Non-pigmented ciliary epithelial cell (primary cell): ENCODE measurements around the gene ANGPT4.

Source experiments
- DNase-seq: peaks from one replicate; pipeline ENCODE4 v3.0.0-alpha.2; 2010; ENCODE audit warnings: low read depth

ANGPT4 gene, protein sequence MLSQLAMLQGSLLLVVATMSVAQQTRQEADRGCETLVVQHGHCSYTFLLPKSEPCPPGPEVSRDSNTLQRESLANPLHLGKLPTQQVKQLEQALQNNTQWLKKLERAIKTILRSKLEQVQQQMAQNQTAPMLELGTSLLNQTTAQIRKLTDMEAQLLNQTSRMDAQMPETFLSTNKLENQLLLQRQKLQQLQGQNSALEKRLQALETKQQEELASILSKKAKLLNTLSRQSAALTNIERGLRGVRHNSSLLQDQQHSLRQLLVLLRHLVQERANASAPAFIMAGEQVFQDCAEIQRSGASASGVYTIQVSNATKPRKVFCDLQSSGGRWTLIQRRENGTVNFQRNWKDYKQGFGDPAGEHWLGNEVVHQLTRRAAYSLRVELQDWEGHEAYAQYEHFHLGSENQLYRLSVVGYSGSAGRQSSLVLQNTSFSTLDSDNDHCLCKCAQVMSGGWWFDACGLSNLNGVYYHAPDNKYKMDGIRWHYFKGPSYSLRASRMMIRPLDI

DNA sequence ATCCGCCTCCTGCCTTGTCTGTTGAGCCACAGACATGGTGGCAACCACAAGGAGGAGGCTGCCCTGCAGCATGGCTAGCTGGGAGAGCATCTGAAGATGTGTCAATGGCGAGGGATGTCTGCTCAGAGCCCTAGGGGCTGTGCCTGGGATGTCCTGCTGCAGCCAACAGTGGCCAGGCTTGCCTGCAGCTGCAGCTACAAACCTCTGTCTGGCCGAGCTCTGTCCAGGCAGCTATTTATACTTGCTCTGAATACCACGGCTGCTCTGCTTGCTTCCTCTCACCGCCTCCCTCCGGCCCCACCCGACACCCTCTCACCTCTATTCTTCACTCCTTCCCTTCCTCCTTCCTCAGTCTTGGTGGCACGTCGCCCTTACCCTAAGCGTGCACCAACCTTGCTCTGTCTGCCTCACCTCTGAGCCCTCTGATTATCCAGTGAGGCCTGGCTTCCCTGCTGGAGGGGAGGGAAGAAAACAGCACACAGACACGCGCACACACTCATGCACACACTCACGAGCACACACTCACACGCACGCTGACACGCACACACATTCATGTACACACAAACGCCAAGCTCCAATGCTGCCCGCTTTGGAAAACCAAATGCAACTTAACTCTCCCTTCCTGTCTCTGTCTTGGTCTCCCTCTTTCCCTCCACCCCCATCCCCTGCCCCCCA lies at the start of gene ANGPT4:
Gene ANGPT4, minus strand, starts transcription at position 210 of the 675 bp plus-strand sequence. Its CDS starts 120 bp downstream, at position 90.
- DNase-seq: no peak

DNA sequence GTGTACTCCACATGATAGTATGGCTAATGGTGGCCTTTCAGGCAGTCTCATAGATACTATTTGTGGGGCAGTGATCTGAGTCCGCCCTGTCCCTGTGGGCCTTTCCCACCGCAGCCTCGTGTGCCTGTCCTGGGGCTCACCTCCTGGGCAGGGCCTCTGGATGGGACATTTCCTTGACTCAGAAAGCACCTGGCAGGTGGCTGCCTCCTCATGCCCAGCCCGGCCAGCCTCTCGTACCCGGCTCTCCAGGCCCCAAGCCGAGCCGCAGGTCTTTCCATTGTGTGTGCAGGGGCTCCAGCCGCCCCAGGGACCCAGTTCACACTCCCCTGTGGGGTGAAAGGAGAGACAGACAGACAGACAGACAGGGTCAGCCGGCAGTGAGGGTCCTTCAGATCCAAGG lies 47.7 kb upstream of the ANGPT4 start:
- DNase-seq: no peak

DNA sequence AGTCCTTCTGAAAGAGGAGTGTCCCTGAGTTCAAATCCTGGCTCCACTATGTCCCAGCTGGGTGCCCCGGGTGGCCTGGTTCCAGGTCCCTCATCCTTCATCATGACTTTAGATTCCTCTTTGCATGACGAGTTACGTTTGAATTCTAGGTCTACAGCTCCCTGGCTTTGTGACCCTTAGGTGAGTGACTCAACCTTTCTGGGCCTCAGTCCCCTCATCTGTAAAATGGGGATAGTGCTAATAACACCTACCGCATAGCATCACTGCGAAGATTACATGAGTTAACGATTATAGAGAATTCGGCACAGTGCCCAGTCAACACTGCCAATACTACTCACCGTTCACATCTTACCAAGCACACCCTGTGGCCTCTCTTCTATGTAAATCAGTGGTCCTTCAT lies 46.5 kb upstream of the ANGPT4 start:
- DNase-seq: no peak

DNA sequence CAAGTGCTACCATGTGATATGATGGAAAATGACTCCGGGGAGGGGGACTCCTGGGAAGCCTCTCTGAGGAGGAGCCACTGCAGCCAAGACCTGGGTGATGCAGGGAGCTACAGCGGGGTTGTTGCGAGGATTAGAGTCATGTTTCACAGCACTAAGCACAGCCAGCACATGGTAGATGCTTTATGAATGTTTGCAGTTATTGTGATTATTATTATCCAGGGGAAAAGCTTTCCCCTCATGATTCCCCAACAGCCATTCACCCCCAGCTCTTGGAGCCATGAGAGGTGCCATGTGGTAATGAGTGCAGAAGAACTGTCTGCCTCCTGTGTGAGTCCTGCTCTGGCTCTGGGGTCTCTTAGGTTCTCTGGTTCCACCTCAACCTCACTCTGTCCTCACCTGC lies 46.1 kb upstream of the ANGPT4 start:
- DNase-seq: no peak

DNA sequence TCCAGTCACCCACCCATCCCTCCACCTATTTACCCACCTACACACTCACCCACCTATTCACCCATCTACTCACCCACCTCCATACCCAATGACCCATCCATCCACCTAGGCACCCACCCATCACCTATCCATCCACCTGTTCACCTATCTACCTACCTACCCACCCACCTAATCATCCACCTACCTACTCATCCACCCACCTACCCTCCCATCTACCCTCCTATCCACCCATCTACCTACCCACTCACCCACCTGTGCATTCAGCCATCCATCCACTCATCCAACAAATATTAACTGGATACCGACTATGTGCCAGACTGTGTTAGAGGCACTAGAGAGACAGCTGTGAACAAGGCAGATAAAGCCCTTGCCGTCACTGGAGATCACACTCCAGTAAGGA lies 45.6 kb upstream of the ANGPT4 start:
- no peak for DNase-seq

DNA sequence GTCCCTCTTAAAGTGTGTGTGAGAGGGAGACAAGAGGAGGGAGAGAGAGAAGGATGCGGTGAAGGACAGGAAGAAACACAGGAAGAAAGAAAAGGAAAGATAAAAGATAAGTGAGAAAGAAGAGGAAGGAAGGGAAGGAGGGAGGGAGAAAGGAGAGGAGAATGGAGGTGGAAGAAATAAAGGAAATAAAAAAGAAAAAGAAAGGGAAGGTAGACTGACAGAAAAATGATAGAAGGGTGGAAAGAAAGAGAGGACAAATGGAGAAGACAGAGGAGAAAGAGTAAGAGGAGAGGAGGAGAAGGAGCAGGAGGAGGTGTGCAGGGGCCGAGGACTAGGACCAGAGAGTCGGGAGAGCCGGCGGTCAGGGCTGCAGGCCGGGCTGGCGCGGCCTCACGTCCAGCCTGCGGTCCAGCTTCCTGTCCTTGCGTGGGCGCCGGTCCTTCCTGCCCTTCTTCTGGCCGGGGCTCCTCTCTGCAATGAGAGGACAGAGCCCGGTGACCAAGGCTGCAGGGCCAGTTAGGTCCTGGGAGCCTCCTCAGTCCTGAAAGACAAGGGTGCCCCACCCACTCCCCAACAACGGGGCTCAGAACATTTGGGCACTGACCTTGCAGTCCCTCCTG lies 44.0 kb upstream of the ANGPT4 start:
- no peak for DNase-seq

DNA sequence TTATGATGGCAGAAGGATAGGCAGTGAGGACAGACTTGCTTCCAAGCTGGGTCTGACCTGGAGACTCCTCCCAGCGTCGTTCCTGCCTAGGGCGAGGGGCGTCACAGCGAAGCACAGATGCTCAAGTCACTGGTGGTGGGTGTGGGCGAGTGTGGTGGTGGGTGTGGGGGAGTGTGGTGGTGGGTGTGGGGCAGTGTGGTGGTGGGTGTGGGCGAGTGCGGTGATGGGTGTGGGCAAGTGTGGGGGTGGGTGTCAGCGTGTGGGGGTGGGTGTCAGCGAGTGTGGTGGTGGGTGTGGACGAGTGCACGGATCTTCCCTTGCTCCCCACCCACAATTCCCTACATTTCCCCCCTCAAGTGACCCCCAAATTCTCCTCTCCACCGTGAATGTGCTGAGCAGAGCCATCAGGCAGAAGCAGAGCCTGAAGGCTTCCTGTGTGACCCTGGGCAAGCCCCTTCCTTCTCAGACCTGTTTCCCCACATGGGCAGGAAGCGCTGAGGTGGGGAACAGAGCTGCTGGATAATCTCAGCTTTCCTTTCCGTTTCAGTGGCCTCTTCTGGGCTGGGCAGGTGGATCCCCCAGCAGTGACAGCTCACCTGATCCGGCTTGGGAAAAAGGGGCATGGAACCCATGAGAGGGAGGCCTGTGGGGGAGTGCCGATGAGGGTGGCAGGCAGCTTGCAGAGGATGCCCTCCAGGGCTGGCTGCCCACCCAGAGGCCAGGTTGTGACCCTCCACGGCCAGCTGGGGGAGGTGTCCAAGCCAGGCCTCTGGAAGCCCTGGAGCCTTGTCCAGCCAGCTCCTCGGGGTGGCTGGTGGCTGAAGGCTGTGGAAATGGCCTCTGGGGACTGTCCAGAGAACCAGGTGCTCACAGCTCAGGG lies 43.0 kb upstream of the ANGPT4 start:
- DNase-seq: no peak

DNA sequence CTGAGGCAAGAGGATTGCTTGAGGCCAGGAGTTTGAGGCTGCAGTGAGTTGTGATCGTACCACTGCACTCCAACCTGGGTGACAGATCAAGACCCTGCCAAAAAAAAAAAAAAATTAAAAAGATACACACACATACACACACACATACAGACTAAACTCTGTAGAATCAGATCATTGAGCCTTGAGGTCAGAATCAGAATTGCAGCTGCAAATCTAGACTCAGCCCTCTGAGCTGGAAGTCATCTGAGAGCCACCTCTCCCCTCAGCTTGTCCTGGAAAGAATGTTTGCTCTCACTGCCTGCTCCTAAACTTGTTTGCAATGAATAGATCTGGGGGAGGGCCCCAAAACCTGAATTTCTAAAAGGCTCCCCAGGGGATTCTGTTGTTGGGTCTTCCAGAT lies 41.4 kb upstream of the ANGPT4 start:
- DNase-seq: no peak

DNA sequence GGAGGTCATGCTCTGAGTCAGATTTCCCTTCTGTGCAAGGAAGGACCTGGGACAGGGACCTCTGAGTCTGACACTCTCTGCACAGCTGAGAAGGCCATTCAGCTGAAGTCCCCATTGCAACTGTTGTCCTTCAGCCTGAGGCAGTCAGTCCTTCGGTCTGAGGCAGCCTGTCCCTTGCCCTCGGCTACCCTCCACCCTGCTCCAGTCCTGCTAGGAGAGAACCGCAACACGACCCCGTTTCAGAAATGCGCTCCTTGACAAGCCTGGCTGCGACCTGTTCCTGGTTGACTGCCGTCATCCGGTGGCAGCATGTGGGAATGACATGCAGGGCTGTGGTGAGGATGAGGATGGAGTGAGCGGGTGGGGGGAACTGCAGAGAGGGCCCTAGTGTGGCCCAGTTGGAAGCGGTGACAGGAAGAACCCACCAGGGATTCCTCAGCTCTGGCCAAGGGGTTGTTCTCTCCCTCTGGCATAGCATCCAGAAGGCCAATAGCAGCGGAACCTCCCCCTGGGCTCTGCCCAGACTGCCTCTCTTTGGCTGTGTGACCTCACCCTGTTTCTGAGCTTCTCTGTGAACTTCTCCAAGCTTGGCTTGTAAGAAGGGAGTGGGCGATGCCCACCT lies 40.3 kb upstream of the ANGPT4 start:
- DNase-seq: peak; percentile 9

DNA sequence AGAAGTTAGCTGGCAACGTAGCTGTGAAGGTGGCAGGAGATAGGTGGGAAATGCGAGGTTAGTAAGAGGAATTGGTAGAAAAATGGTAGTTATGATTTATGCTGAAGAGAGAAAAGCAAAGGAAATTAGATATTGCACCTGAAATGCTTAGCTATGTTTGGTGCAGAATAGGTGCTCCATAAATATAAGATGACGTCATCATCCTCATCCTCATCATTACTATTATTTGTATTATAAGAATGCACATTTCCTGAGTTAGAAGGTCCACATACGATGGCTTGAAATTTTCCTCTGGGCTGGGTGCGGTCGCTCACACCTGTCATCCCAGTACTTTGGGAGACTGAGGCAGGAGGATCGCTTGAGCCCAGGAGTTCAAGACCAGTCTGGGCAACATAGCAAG lies 39.5 kb upstream of the ANGPT4 start:
- no peak for DNase-seq

DNA sequence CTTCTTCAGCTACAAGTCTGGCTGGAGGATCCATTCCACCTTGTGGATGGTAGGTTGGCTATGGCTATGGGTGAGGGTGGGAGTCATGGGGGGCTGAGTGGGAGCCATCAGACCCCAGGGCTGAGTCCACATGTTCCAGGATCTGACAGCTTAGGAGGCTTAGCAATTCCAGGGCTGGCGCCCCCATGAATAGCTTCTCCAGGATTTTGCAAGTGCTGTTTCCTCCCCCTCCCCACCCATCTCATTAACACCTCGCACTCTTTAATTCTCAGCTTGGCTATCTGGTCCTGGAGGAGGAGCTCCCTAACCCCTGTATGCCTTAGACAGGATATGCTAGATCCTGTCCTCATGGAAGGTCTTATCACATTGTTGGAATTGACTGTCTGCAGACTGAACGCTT lies 39.0 kb upstream of the ANGPT4 start:
- no peak for DNase-seq

DNA sequence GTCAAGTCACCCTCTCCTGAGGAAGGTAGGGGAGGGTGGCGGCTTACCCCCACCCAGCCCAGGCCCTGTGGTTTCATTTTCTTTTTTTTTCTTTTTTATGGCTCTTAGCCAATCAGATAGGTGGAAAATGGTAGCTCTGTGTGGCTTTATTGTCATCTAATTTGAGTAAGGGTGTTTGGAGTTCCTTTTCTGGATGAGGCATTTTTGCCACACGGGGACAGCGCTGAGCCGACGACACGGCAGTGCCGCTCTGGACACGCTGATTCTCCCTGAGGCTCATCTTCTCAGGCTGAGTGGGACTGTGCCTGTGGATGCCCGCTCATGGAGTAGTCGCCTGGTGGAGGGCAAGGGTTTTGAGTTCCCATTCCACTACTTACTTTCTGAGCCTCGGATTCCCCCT lies 37.6 kb upstream of the ANGPT4 start:
- DNase-seq: no peak

DNA sequence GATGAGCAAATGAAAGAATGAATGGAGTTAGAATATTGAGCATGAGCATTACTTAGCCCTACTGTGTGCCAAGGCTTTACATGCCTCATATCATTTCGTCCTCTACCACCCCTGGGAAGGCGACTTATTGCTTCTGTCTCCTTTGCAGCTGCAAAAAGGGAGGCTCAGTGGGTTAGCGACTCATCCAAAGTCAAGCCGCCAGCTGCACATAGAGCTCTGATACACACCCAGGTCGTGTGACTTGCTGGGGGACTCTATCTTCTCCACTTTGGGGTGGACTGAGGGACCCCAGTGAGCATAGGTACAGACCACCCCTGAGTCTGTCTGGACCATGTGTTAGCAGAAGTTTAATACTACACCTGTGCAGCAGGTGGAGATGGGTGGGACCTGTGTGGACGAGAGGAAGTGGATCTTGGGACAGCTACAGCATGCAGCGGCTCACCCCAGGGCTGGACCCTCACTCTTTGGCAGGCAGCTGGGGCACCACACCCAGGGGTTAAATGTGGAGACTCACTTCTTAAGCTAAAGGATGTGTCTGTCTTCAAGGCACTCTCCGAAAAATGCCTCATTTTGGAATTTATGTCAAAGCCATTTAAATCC lies 36.2 kb upstream of the ANGPT4 start:
- no peak for DNase-seq

DNA sequence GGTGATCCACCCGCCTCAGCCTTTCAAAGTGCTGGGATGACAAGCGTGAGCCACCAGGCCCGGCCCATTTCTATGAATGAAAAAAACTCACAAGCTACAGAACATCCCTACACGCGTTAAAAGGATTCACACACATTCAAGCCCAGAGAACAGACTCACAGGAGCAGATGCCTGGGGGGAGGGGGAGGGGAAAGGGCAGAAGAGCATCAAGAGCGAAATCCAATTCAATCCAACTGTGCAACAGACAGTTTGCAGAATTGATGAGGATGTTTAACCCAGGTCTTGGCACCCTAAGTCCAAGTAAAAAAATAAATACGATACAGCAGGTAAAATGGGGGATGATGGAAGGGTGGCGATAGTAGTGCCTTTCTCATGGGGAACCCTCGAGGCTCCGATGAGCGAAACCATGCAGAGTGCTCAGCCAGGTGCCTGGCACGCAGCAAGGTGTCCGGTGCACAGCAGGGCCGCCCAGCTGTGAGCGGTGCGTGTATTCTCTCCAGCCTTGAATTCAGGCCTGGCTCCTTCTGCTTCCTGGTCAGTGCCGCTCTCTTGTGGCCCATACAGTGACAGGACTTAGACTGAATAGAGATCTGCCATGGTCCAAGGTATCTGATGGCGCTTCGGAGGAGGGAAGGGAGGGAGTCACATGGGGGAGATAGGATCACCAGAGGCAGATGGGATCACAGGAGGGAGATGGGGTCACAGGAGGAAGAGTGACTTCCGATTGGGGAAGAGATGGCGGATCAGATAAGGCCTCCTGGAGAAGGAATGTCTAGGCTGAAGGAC lies 35.4 kb upstream of the ANGPT4 start:
- DNase-seq: no peak

DNA sequence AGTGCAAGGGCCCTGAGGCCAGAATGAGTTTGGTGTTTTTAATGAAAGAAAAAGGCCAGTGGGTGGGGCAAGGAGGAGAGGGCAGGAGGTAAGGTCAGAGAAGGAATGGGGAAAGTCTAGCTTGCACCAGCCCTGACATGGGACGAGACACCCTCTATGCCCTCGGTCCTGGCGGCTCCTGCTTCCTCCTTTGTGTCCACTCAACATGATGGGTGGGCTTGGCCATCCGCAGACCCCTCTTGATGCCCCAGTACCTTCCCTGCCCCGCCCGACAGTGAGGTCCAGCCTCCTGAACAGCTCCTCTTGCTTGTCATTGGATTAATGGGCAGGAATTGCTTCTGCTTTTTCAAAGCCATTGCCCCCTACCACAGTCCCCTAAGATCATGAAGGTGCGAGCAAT lies 33.6 kb upstream of the ANGPT4 start:
- no peak for DNase-seq

DNA sequence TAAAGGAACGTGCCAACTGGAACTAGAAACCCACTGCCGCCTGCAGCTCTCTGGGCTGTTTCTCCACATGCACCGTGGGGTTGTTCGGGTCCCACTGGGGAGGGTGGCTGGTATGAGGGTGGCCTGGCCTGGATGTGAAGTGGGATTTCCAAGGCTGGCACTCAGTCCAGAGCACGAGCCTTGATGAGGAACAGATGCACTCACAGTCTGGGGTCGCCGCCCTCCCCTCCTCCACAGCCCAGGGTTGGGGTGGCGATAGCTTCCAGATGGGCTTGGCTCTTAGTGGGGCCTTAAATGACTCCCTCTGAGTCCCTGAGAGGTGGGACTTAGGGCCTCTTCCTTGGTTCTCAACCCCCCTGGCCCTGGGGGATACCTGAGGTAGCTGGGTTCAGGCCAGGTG lies 30.7 kb upstream of the ANGPT4 start:
- no peak for DNase-seq

DNA sequence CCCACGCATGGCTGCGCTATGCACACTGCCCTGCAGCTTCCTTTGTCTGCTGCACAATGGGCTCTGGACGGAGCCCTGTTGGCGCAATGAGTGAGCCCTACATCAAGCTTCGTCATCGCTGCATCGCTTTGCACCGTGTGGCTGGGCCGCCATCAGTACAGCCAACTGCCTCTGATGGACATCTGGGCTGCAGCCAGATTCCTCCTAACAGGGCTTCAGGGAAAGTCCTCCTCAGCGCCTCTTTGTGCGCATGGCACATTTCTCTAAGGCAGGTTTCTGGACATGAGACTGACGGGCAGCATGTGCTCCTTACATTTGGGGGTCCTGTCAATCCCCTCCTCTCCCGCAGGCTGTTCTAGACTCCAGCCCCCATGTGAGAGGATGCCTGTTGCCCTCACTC lies 29.7 kb upstream of the ANGPT4 start:
- DNase-seq: no peak

DNA sequence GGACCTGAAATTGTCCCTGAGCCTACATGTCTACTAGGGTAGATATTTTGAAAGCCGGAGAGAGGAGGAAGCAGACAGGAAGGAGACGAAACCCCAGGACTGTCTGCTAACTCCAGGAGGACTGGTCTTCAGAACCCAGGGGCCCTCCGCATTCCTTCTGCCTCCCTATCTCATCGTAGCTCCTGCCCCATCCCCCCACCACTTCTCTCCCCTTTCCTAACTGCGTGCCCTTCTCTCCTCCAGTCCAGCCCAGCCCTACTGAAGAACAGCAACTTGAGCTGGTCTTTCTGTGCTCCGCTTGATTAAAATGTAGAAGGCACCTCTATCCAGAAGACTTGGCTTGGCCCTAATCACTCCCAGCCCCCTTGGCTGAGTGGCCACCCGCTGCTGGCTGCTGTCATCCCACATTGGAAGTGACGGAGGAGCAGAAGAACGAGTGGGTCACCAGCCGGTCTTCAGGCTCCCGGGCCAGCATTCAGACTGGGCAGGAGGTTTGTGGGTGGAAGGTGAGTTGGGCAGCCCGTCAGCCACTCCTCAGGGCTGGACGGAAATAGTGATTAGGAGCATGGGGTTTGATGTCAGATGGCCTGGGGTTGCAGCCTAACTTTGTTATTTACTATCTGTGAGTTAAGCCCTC lies 28.8 kb upstream of the ANGPT4 start:
- no peak for DNase-seq

DNA sequence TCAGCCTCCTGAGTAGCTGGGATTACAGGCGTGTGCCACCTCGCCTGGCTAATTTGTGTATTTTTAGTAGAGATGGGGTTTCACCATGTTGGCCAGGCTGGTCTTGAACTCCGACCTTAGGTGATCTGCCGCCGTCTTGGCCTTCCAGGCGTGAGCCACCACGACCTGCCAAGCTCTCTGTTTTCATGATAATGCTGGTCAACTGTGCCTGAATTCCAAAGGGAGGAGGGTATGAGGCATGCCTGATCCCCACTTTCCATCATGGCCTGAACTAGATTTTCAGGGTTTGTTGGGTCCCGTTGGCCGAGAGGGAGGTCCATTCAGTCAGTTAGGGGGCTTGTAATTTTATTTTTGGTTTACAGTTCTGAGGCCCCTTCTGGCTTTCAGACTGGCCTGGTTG lies 28.0 kb upstream of the ANGPT4 start:
- no peak for DNase-seq

DNA sequence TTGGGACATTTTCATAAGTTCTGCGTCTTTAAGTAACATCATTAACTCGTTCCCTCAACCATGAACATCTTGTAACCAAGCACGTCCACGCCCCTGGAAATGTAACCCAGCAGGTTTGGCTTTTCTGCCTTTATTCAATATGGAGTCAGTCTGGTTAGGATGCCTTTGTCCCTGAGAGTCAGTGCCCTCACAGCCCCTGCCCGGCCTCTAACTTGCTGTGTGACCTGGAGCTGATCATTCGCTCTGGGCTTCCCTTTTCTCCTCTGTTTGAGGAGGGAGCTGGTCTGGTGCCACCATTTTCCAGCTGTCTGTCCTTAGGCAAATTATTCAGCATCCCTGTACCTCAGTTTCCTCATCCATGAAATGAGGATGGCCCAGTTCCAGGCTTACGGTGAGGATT lies 26.5 kb upstream of the ANGPT4 start:
- DNase-seq: no peak
